Measurements from ENCODE around the gene FNDC10.

The FNDC10 gene

GRCh38 chr1:1615256-1616044 is 15.5 kb upstream of the FNDC10 start, which contains the start of gene MIB2:
Gene MIB2 (plus strand): TSS chr1:1615500. CDS start chr1:1623453, 7,953 bp downstream.
- peak; percentile 97 to 98 for DNase-seq

- DNase-seq: no peak
These were observed 15.0 kb upstream of the FNDC10 start for GRCh38 chr1:1614954-1615255.

GRCh38 chr1:1614204-1614953 is 14.4 kb upstream of the FNDC10 start:
- DNase-seq: peak; percentile 41 to 53

- DNase-seq: no peak
These were observed 13.7 kb upstream of the FNDC10 start for GRCh38 chr1:1613509-1614082.

- DNase-seq: no peak
These were observed 12.1 kb upstream of the FNDC10 start for GRCh38 chr1:1612104-1612400.

GRCh38 chr1:1610796-1611195 is 10.9 kb upstream of the FNDC10 start:
- DNase-seq: no peak

- no peak for DNase-seq
These were observed 10.0 kb upstream of the FNDC10 start for GRCh38 chr1:1609822-1610485.

GRCh38 chr1:1606232-1606631 is 6.3 kb upstream of the FNDC10 start:
- DNase-seq: no peak

- DNase-seq: no peak
These were observed 5.8 kb upstream of the FNDC10 start for GRCh38 chr1:1605724-1606123.

GRCh38 chr1:1605034-1605591 is 5.2 kb upstream of the FNDC10 start:
- no peak for DNase-seq

- DNase-seq: no peak
These were observed 4.6 kb upstream of the FNDC10 start for GRCh38 chr1:1604374-1605033.

- no peak for DNase-seq
These were observed 3.9 kb upstream of the FNDC10 start for GRCh38 chr1:1603671-1604373.

- DNase-seq: no peak
These were observed 3.1 kb upstream of the FNDC10 start for GRCh38 chr1:1602968-1603506.

GRCh38 chr1:1602304-1602967 is 2.5 kb upstream of the FNDC10 start:
- DNase-seq: no peak

- DNase-seq: no peak
These were observed 1.8 kb upstream of the FNDC10 start for GRCh38 chr1:1601564-1602303.

- DNase-seq: no peak
These were observed 1.1 kb upstream of the FNDC10 start for GRCh38 chr1:1600861-1601563.

- peak in 1 of 2 donors; percentile 35 for DNase-seq
These were observed 653 bp downstream of the FNDC10 start for GRCh38 chr1:1599030-1599934.

- no peak for DNase-seq
These were observed 1.3 kb downstream of the FNDC10 start for GRCh38 chr1:1598720-1599029.

All from stimulated activated CD4-positive, alpha-beta T cell treated with anti-CD3 and anti-CD28 coated beads, Interleukin-2, amount 100 ng/mL, for 48 hours (primary cell).